Activated effector memory CD4-positive, alpha-beta T cell treated with anti-CD3 and anti-CD28 coated beads, Interleukin-2, amount 50 U/mL, for 16 hours (primary cell): Measurements from ENCODE around the gene SRD5A2.

Experiments used
- DNase-seq: peaks from one replicate; pipeline ENCODE4 v3.0.0-alpha.2; 2020

Gene SRD5A2, protein sequence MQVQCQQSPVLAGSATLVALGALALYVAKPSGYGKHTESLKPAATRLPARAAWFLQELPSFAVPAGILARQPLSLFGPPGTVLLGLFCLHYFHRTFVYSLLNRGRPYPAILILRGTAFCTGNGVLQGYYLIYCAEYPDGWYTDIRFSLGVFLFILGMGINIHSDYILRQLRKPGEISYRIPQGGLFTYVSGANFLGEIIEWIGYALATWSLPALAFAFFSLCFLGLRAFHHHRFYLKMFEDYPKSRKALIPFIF

DNA sequence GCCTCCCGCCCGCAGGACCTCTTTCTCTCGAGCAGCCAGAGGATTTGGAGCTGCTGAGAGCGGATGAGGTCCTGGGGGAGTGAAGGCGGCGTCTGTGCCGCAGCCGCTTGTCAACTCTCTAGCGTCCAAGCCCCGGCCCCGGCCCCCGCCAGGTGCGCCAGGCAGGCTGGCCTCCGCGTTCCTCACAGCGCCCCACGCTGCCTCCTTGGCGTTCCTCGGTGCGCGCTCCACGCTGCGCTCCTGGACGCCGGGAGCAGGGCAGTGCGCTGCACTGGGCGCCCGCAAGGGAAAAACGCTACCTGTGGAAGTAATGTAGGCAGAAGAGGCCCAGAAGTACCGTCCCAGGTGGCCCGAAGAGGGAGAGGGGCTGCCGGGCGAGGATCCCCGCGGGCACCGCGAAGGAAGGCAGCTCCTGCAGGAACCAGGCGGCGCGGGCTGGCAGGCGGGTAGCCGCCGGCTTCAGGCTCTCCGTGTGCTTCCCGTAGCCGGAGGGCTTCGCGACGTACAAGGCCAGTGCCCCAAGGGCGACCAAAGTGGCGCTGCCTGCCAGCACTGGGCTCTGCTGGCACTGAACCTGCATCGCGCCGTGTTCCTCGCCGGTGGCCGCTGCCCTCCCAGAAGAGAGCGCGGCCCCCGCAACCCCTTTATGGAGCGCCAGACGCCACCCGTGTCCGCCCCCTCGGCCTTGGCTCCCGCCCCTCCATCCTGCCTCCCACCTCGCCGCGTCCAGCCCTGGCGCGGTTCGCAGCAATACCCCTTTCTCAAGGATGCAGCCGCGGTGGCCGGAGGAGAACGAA lies at the start of gene SRD5A2:
SRD5A2 (minus strand) TSS at position 618 of the 797 bp plus-strand sequence; CDS start at position 580, 38 bp downstream.
- no peak for DNase-seq

DNA sequence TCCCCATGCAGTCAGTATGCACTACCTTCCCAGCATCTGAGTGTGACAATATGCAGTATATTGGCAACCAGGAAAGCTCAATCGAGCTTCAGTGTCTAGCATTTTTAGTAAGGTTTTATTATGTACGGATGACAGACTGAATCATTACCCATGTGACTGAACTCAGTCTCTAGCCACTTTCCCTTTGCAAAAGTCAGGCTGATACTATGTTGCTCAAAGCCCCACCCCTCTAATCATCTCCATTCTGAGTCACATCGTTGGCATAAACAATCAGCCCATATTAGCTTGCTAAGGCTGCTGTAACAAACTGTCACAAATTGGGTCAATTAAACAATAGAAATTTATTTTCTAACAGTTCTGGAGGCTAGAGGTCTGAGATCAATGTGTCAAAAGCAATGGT lies 25.8 kb upstream of the SRD5A2 start:
- DNase-seq, result no peak

DNA sequence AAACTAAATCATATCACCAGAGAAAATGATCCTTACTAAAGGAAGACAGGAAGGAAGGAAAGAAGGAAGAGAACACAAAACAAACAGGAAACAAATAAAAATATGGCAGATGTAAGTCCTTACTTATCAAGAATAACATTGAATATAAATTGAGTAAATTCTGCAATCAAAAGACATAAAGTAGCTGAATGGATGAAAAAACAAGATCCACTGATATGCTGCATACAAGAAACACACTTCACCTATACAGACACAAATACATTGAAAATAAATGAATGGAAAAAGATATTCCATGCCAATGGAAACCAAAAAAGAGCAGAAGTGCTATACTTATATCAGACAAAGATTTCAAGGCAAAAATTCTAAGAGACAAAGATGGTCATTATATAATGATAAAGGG lies 18.0 kb upstream of the SRD5A2 start:
- no peak for DNase-seq

DNA sequence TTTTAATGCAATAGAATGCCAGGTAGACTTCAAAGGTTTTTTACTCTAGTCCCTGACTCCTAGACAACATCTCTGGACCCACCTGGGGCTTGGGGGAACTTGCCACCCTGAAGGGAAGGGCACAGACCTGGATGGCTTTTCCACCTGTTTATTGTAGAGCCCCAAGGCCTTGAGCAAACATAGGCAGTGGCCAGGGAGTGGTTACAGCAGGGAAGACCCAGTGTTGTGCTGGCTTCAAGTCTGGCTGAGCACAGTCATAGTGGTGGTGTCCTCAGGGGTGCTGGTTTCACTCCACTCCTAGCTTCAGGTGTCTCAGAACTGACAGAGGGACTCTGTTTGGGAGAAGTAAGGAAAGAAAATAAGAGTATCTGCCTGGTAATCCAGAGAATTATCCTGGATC lies 5.5 kb upstream of the SRD5A2 start:
- DNase-seq, result no peak

DNA sequence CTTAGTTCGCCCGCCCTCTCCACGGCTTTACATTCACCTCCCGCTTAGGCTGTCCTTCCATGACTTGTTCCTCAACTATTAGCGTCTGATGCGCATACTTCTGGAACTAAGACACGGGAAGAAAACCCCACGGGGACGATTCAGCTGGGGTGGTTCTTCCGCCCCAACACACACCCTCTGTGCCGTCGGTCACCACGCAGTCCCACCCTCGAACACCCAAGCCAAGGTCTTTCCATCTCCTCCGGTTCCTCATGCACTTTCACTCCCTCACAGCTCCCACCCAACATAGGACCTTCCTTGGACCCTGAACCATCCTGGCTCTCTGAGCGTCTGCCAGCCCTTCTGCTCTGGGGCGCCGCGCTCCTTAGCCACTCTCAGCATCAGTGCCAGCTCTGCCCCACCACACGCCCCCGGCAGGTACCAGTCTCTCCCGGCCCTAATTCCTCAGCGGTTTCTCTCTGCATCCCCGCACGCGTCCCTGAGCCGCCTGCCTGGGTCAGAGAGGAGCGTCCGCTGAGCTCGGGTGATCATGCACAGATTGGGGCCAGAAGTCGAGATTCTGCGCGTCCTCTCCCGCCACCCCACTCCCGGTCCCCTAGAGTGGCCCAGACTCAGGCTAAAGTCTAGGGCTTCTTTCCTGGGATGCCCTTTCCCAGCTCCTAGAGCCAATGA lies 522 bp upstream of the SRD5A2 start:
- DNase-seq, result no peak

DNA sequence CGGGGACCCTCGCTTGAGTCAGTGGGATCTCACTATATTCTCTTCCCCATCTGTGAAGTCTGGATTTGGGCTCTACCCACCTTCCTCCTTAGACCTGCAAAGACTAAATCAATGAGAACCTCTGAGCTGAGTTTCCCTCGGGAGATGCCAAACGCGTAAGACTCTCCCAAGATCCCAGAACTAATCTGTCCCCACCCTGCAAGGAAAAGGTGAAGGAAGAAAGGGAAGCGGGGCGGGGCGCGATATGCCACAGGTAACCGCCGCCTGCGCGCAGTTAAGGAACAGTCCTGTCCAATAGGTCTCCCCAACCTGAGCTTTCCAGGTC lies 780 bp downstream of the SRD5A2 start:
- no peak for DNase-seq

DNA sequence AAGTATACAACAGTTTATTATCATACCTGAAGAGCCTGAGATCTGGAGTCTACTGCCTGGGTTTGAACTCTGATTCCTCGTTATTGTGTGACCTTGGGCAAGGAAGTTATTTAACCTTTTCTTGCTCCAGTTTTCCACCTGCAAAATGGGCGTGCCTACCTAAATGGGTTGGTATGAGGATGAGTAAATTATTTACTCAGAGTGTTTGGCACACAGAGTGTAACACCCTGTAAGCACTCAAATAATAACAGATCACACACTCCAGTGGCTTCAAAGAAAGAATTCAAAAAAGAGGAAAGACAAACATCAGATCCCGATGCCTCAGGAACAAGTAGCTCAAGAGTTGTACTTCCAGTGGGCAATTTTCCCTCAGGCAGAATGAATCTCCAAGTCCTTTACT lies 2.4 kb downstream of the SRD5A2 start:
- no peak for DNase-seq

DNA sequence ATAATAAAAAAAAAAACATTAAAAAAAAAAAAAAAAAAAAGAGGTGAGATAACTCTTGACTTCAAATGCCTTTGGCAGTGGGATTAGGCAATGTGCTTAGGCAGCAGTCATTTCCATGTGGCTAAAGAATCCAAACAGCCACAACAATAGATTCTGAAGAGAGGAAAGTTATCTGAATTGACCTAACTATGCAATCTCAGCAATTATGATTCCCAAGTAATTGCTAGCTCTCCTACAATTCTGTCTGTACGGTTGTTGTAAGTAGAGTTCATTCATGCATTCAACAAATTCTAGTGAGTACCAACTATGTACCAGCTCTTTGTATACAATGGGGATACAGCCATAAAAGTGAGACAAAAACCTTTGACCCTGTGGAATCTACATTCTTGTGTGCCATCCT lies 3.6 kb downstream of the SRD5A2 start:
- DNase-seq, result no peak

DNA sequence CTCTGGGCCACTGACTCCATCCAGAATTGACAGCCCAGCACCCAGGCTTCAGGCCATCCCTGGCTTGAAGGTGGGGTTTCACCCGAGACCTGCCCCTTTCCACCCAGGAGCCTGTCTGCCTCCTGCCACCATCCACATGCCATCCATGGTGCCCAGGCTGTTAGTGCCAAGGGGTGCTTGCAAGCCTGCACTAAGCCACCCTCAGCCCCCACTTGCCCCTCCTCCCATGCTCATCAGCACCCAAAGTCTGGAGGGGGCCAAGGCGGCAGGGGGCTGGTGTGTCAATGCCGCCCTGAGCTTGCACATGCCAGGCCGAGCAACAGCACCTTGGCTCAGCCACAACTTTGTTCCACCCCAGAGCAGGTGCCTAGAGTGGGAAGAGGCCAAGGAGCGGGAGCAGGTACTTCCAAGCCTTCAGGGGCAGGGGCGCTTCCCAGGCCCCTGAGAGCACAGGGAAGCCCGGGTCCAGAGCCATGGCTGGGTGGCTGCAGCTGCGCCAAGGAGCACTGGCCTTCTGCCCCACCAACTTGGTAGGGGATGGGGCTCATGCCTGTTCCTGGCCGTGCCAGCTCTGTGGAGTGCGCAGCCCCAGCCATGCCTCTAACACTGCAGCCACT lies 12.0 kb downstream of the SRD5A2 start:
- no peak for DNase-seq

DNA sequence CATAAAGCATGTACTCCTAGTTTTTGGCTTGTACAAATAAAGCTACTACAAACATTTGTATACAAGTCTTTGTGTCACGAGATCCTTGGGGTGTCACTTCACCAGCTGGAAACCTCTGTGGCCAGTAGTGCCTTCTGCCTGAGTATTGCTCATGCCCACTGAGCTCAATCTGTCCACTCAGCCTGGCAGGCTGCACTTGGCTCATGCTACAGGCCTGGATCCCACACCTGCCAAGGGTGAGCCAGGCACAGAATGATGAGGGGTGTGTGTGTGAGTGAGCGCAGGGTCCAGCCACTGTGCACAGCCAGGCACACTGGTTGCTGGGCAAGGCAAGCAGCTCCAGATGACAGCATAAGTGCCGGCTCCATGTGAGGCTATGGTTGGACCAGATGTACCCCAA lies 13.1 kb downstream of the SRD5A2 start:
- DNase-seq, result no peak

DNA sequence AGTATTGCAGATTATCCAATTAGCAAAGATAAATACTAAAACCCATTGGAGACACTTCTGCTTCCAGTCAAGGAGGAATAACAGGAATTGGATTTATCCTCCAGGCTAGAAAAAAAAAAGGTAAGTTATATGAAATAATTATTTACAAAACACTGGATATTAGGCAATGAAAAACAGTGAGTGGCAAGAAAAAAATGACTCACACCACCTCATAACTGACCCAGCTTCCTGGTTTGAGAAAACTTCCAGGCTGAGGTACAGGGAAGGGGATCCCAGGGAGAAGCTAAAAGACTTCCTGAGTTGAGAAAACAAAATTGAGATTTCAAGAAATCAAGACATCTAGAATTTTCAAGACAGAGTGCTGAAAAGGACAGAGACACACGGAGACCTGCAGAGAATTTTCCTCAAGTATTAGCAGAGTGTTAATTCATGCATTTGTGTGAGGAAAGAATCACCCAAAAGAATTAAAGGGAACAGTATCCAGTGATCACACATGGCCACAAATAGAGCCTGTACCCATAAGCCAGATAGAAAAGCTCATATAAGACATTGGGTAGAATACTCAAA lies 17.4 kb downstream of the SRD5A2 start:
- DNase-seq, result no peak

DNA sequence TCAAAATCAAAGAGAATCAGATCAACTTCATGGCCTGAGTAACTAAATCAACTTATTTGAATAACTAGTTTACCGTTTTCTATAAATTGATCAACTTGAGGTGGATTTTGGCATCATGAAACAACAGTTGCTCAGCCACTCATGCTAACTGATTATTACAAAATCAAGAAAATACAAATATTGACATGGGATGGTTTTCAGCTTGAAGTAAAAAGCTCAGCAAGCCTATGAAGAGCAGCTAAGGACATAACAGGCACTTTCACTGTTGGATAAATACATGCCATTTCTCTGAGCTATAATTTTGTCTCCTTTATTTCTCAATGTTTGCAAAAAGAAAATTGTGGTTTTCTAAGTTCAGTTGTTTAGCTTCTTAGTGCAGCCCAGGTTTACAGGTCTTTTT lies 18.9 kb downstream of the SRD5A2 start:
- no peak for DNase-seq

DNA sequence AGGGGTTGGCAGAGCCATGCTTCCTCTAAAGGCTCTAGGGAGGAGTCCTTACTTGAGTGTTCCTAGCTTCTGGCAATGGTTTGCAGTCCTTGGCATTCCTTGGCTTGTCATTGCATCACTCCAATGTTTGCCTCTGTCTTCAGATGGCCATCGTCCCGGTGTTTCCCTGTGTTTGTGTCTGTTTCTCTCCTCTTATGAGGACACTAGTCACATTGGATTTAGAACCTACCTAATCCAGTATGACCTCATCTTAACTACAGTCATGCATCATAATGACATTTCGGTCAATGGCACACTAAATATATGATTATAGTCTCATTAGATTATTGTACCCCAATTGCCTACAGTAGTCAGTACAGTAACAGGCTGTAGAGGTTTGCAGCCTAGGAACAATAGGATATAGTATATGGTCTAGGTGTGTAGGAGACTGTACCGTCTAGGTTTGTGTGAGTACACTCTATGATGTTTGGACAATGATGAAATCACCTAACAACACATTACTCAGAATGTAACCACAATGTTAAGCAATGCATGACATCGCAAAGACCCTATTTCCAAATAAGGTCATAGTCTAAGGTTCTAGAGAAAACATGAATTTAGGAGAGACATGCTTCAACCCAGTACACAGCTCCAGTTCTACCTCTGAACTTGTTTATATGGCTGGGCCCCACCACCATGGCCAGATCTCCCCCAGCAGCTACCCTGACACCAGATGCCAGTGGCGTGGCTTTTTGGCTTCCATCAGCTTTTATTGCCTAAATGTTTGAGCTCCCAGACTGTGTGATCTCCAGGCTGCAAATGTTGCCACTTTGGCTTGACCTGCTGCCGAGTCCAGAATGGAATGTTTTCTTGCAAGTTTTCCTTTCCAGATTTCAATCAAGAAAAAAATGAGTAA lies 22.1 kb downstream of the SRD5A2 start:
- DNase-seq, result no peak

DNA sequence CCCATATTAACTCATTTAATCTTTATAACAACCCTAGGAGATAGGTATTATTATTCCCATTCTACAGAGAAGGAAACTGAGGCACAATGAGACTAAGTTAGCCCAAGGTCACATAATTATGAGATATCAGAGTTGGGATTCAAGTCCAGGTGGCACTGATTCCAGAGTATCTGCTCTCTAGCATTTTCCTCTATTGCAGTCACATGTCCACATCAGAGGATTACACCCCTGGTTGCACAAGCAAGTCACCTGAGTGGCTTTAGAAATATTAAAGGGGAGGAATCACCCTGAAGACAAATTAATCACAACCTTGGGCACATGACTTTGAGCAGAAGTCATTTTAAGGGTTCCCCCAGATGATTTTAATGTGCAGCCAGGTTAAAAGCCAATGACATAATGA lies 23.8 kb downstream of the SRD5A2 start:
- no peak for DNase-seq

DNA sequence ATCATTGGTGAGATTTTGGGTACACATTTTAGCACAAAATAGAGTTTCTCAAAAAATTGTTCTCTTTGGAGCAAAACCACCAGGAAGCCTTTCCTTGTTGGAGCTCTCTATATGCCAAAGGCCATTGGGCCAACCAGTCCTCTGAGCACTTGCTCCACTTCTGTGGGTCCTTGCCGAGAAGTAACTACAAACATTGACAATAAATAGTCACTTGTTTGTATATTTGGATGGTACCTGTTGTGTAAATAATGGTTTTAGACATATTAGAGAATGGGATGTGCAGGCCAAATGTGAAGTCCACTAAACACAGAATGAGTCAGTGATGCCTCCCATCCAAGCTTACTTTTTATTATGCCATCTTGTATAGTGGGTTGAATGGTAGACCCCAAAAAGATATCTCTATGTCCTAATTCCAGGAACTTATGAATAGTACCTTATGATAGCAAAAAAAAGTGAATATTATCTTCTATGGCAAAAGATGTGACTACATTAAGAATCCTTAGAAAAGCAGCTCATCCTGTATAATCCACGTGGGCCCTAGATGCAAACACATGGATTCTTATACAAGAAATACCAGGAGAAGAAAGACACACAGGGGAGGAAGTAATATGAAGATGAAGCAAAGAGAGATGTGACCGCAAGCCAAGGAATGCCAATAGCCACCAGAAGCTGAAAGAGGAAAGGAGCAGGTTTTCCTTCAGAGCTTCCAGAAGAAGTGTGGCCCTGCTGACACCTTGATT lies 24.6 kb downstream of the SRD5A2 start:
- DNase-seq, result no peak

DNA sequence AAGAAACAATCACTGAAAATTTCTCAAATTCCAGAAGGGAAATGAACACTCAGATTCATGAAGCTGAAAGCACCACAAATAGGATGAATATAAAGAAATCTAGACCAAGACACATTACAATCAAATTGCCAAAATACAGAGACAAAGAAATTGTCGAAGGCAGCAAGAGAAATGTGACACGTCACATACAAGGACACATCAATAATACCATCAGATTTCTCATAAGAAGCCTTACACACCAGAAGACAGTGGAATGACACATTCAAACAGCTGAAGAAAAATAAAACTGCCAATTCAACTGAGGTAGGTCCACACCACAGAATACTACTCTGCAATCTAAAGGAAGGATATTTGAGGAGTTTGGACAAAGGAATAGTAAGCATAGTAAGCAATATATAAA lies 27.4 kb downstream of the SRD5A2 start:
- no peak for DNase-seq

DNA sequence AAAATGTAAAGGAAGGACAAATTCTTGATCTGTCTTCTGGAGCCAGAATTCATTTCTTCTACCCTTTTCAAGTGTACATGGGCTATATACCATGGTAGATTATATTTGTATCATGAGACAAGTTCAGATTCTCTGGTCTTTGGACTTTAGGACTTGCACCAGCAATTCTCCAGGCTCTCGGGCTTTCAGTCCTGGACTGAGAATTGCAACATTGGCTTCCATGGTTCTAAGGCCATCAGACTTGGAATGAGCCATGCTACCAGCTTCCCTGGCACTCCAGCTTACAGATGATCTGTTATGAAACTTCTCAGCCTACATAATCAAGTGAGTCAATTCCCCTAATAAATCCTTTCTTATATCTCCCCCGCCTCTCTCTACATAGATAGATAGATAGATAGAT lies 33.3 kb downstream of the SRD5A2 start:
- DNase-seq, result no peak

DNA sequence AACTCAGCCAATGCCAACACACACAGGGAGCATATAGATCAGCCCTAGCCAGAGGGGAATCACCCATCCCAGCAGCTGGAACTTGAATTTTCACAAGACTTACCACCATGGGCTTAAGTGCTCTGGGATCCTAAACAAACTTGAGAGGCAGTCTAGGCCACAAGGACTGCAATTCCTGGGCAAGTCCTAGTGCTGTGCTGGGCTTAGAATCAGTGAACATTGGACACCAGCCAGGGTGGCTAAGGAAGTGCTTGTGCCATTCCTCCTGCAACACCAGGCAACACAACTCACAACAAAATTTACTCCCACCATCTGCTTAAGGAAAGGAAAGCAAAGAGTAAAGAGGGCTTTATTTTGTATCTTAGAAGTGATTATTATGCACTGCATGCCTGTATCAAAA lies 38.9 kb downstream of the SRD5A2 start:
- no peak for DNase-seq

DNA sequence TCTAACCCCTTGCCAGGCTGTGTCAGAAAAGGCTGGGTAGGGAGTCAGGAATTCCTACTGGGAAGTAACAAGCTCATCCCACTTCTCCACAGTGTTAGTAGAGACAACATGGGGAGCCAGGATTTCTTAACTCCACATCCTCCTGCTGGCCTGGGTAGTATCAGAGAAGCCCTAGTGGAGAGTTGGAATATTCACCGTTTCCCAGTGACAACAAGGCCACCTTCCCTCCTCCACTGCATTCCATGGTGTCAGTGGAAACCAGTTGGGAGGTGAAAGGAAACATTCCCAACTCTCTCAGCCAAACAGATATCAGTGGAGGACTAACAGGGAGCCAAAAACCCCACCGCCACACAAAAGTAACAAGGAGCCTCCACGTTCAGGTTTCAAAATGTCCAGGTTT lies 41.2 kb downstream of the SRD5A2 start:
- DNase-seq, result no peak

DNA sequence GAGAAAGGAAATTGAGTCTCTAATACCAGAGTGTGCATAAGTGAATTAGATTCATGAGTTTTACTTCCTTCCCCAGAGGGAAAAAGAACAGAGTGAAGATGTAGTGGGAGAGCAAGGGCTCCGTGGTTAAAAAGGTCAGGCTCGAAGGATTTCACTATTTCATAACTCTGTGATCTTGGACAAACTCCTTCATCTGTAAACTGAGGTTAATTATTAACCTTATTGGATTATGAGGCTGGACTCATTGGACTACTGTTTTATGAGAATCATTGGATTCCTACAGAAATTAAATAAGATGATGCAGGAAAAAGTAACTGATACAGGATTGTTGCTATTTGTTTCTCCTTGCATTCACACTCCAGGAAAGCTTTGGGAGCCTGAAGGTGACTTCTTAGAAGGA lies 45.0 kb downstream of the SRD5A2 start:
- DNase-seq, result no peak

DNA sequence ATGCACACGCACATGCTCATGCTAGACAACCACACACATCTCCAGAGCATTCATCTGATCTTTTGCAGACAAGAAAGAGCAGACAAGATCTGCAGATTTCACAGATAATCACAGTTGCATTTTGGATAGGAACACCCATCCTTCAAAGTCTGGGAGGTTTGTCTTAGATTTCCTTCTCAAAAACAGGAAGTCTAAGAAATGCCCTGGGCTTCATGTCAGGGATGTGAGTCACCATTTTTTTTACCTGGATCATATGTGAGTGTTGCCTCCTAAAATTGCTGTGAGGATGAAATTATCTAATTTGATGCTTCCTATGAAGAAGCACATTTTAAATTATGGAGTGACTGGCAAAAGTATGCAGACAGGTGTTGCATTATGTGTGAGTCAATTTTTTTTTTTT lies 46.1 kb downstream of the SRD5A2 start:
- no peak for DNase-seq

DNA sequence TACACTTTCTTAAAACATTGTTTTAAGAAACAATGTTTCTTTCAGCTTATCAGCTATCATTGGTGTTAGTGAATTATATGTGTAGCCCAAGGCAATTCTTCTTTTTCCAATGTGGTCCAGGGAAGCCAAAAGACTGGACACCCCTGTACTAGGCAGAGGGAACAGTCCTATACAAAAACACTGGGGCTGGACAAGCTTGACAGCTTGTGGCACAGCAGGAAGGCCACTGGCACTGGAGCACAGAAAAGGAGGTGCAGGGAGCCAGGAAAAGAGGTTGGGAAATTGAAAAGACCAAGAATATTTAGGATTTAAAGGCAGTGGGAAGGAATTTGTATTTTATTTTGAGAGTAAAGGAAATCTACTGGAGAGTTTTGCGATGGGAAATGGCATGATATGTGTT lies 47.7 kb downstream of the SRD5A2 start:
- DNase-seq, result no peak
